ENCODE measurements around the gene CPA5.

DNA sequence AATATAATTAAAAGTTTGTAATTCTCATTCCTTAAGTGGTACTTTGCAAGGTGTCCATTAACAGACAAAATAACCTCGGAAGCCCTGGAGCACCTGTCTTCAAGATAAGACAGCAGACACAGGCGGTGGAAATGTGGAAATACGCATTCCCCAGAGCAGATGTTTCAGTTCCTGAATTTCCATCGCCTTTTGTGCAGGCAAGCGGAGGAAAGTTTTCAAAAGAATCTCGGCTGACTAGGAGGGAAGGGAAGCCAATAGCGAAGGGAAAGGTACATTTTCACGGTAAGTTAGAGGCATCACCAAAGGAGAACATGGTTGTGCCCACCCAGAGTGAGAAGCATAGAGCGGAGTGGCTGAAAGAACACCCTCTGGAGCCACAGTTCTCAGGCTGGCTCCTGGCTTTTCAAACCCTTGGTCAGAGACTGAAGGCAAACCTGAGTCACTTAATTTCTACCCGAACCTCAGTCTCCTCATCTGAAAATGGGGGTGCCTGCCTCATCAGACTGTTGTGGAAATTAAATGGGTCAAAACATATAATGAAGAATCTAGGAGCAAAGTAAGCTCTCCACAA lies 49.3 kb downstream of the CPA5 start:
- no peak for TF ChIP-seq CTCFL (IDR thresholded peaks at IDR 0.05; ENCODE audit: borderline replicate concordance, insufficient read depth, low read depth, low read length, poor library complexity, severe bottlenecking)
- TF ChIP-seq, protein P1, sequence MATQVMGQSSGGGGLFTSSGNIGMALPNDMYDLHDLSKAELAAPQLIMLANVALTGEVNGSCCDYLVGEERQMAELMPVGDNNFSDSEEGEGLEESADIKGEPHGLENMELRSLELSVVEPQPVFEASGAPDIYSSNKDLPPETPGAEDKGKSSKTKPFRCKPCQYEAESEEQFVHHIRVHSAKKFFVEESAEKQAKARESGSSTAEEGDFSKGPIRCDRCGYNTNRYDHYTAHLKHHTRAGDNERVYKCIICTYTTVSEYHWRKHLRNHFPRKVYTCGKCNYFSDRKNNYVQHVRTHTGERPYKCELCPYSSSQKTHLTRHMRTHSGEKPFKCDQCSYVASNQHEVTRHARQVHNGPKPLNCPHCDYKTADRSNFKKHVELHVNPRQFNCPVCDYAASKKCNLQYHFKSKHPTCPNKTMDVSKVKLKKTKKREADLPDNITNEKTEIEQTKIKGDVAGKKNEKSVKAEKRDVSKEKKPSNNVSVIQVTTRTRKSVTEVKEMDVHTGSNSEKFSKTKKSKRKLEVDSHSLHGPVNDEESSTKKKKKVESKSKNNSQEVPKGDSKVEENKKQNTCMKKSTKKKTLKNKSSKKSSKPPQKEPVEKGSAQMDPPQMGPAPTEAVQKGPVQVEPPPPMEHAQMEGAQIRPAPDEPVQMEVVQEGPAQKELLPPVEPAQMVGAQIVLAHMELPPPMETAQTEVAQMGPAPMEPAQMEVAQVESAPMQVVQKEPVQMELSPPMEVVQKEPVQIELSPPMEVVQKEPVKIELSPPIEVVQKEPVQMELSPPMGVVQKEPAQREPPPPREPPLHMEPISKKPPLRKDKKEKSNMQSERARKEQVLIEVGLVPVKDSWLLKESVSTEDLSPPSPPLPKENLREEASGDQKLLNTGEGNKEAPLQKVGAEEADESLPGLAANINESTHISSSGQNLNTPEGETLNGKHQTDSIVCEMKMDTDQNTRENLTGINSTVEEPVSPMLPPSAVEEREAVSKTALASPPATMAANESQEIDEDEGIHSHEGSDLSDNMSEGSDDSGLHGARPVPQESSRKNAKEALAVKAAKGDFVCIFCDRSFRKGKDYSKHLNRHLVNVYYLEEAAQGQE (IDR thresholded peaks at IDR 0.05; ENCODE audit: borderline replicate concordance), result no peak
- TF ChIP-seq, protein P1 (CRISPR knock-in tag; IDR thresholded peaks at IDR 0.05; ENCODE audit: low read depth), result no peak
- no peak for TF ChIP-seq ELF4 (CRISPR knock-in tag; IDR thresholded peaks at IDR 0.05)
- TF ChIP-seq HDAC2 (IDR thresholded peaks at IDR 0.05), result no peak
- no peak for TF ChIP-seq TCF7 (IDR thresholded peaks at IDR 0.05; ENCODE audit: borderline replicate concordance)
- no peak for TF ChIP-seq ARNT (IDR thresholded peaks at IDR 0.05)
- TF ChIP-seq JUND (IDR thresholded peaks at IDR 0.05; ENCODE audit: borderline replicate concordance, low read depth, low read length), result no peak
- no peak for TF ChIP-seq JUND (tag; IDR thresholded peaks at IDR 0.05; ENCODE audit: borderline replicate concordance, low read depth, low read length)

Data from K562 (cell line).